Thymus (tissue), 11 donors: ENCODE results near the gene ERBB4. TPM values are rescaled to one million over a fixed set of nuclear protein-coding genes. Genes with fewer than 3 reads are reported as not detected.

ENCODE experiments used
- DNase-seq, 9 donors: peaks; one replicate each; pipeline ENCODE4 v3.0.0-alpha.2; 2013; ENCODE audit warnings: low spot score in 9 of 9, low read depth in 6 of 9, missing footprints in 1 of 9
- H3K27ac ChIP-seq, 2 donors: one replicate each; pipeline ENCODE4 v1.5.1; 2013; ENCODE audit warnings: control low read depth in 1 of 2, low read depth in 1 of 2, low read length in 1 of 2, mild to moderate bottlenecking in 1 of 2, moderate library complexity in 1 of 2
- H3K27me3 ChIP-seq, 2 donors: one replicate each; pipeline ENCODE4 v1.5.1; 2013; ENCODE audit warnings: low read length in 1 of 2; ENCODE audit not compliant: control insufficient read depth in 2 of 2, insufficient read depth in 1 of 2
- H3K36me3 ChIP-seq, 2 donors: one replicate each; pipeline ENCODE4 v1.5.1; 2013; ENCODE audit warnings: low read length in 1 of 2, mild to moderate bottlenecking in 1 of 2, moderate library complexity in 1 of 2; ENCODE audit not compliant: control insufficient read depth in 2 of 2, insufficient read depth in 2 of 2
- H3K4me1 ChIP-seq, 2 donors: one replicate each; pipeline ENCODE4 v1.5.1; 2013; ENCODE audit warnings: low read length in 2 of 2; ENCODE audit not compliant: control insufficient read depth in 2 of 2, insufficient read depth in 2 of 2
- H3K4me3 ChIP-seq, 2 donors: one replicate each; pipeline ENCODE4 v1.5.1; 2013; ENCODE audit warnings: low read length in 2 of 2, control low read depth in 1 of 2, mild to moderate bottlenecking in 1 of 2
- H3K9me3 ChIP-seq, 2 donors: one replicate each; pipeline ENCODE4 v1.5.1; 2013; ENCODE audit warnings: low read length in 1 of 2, mild to moderate bottlenecking in 1 of 2; ENCODE audit not compliant: control insufficient read depth in 2 of 2, insufficient read depth in 1 of 2
- WGBS: extraction: QIAGEN DNeasy Blood & Tissue Kit; methylation state at CpG from one replicate; pipeline ENCODE4 v1.1.7; 2013; 5-methylcytosine and 5-hydroxymethylcytosine counted together
- polyA plus RNA-seq: library from polyadenylated mRNA; stranded (reverse); fragments of 200-250 nt; gene quantifications from one replicate; pipeline ENCODE4 v1.2.3, GENCODE V29; 2013
- total RNA-seq: library from RNA; stranded (reverse); fragments of 120-200 nt; gene quantifications from one replicate; pipeline ENCODE4 v1.2.4, GENCODE V29; 2013
- donor health status: healthy.

The ERBB4 gene
- total and polyA plus RNA-seq, 2 donors, result 0.16 to 0.19 TPM

DNA sequence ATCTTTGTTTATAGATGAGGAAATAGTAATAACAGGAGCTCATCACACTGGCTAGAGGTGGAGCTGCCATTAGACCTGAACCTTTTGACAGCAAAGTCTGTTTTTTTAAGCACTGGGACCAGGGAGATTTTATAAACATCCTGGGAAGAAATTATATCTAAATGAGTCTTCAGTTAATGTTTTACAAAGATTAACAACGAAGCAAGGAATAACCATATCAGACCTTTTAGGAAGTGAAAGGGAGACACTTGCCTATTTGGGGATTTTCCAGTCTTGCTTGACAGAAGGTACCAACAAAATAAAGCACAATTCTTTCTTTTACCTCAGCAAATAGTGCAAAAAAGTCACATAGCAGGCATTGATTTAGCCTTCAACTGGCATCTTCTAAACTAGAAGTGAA, 1205.2 kb downstream of the ERBB4 start:
- Histone ChIP-seq H3K4me3 (no peak overlapping the region), H3K4me1 (no peaks in the 10 kb centered on the region), H3K36me3 (no peaks in the 10 kb centered on the region), H3K9me3 (no peaks in the 10 kb centered on the region), H3K27me3 (no peaks in the 10 kb centered on the region), H3K27ac (no peak overlapping the region)
- DNase-seq, result no peak
- WGBS, result 73% methylated on average over 1 of the region's 1 CpG

DNA sequence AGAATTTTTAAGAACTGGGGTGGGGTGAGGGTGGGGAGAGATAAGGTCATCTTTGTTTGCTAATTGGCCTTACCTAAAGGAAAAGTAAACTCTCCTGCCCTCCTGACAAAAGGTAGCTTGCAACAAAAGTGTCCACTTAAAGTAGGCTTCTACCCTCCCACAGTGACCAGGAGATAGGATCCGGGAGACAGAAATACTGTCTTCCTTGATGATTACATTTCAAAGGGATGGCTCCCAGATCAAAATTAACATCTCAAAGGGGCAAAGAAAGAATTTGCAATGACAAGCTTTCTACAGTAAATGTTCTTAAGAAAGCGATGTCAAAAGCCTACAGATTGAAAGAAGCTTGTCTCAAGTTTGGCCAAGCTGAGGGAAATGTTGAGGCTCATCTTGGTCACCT, 1206.9 kb downstream of the ERBB4 start:
- Histone ChIP-seq H3K4me1 (no peaks in the 10 kb centered on the region), H3K4me3 (no peak overlapping the region), H3K36me3 (no peaks in the 10 kb centered on the region), H3K27ac (no peak overlapping the region), H3K27me3 (no peaks in the 10 kb centered on the region), H3K9me3 (no peaks in the 10 kb centered on the region)
- DNase-seq, result no peak
- 76% methylated on average over 2 of the region's 2 CpGs for WGBS

DNA sequence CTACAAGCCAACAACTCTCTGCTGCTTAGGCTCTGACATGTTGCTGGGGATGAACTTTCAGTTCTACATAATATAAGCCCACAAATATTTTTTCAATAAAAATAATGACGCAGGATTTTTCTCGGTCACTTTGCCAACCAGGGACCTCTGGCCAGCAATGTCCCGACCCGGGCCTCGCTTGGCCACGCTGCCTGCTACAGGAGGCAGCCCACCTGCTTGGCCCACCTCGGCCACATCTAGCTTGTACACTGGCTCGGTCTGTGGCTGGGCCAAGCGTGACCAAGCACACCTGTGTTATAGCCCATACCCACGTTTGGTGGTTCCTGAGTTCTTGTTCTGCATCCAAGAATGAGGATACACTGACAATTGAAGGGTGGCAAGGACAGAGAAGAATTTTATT, 1208.7 kb downstream of the ERBB4 start:
- H3K36me3 ChIP-seq, result no peaks in the 10 kb centered on the region
- H3K27ac ChIP-seq, result no peak overlapping the region
- DNase-seq, result no peak
- H3K4me3 ChIP-seq, result no peak overlapping the region
- no peaks in the 10 kb centered on the region for H3K4me1 ChIP-seq
- WGBS, result 96% methylated on average over 10 of the region's 10 CpGs
- no peaks in the 10 kb centered on the region for H3K9me3 ChIP-seq
- H3K27me3 ChIP-seq, result no peaks in the 10 kb centered on the region

DNA sequence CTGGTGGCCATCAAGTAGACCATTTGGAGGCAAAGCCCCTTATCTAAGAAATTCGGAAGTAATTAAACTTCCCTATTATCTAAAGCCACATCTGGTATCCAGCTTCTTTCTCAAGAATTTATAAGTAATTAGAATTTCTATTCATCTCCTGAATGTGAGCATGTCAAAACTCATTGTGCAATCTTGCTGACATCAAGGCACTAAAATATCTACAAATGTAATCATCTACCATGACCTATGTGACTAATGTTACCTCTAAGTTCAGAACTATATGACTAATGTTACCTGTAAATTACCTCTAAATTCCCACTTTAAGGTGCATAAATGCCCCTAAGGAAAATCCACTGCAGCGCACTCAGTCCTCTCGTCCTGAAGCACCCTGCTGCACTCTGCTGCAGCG, 1209.2 kb downstream of the ERBB4 start:
- Histone ChIP-seq H3K27me3 (no peaks in the 10 kb centered on the region), H3K36me3 (no peaks in the 10 kb centered on the region), H3K4me1 (no peaks in the 10 kb centered on the region), H3K27ac (no peak overlapping the region), H3K4me3 (no peak overlapping the region), H3K9me3 (no peaks in the 10 kb centered on the region)
- no peak for DNase-seq
- 93% methylated on average over 4 of the region's 4 CpGs for WGBS

DNA sequence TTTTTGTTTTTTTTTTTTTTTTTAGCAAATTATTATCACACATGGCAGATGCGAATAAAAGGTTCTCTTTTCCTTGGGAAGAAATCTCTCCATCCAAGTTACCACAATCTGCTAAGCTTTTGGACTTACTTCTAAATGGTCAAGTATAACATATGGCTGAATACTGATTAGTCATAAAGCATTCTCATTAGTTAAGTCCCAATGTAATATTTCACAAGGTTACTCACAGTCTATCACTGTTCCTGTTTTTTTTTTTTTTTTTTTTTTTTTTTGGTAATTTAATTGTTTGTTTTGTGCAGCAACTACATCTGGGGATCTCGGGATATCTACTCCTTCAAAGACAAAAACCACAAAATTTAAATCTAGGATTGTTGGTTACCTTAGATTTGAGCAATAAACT, 1210.5 kb downstream of the ERBB4 start:
- Histone ChIP-seq H3K4me1 (no peaks in the 10 kb centered on the region), H3K36me3 (no peaks in the 10 kb centered on the region), H3K9me3 (no peaks in the 10 kb centered on the region), H3K27me3 (no peaks in the 10 kb centered on the region), H3K4me3 (no peak overlapping the region), H3K27ac (no peak overlapping the region)
- no peak for DNase-seq
- 92% methylated on average over 2 of the region's 2 CpGs for WGBS
